Endothelial cell of umbilical vein (primary cell): ENCODE results near the gene HCRT. TPM values are rescaled to one million over a fixed set of nuclear protein-coding genes. Genes with fewer than 3 reads are reported as not detected.
A peak's percentile ranks its signal among the peaks of the same experiment; 100 is the strongest.

Source experiments
- BruUV-seq: library from RNA; stranded (reverse); fragments of 400-500 nt; replicated peaks from 2 replicates; lab custom pipeline; 2021; lab: Mats Ljungman, UMichigan
- CTCF ChIA-PET: fragments of 300-600, 350-600 bp; sonication (Branson Sonifier 250); formaldehyde crosslinking; loops from one replicate; lab custom pipeline; 2021; ENCODE audit warnings: antibody characterized with exemption, inconsistent platforms; lab: Charles Lee
- POLR2A ChIA-PET: fragments of 300-600, 350-600 bp; sonication (Branson Sonifier 250); formaldehyde crosslinking; loops from one replicate; lab custom pipeline; 2021; ENCODE audit warnings: antibody characterized with exemption, inconsistent platforms; lab: Charles Lee
- DNase-seq: peaks from one replicate; pipeline ENCODE4 v3.0.0-alpha.2; 2011; ENCODE audit warnings: low read depth, low spot score
- FAIRE-seq: peaks from 2 replicates; lab custom pipeline; 2011; peaks lifted over from hg19 to GRCh38; lab: Jason Lieb, UNC
- H2AFZ ChIP-seq: 2 replicates; pipeline ENCODE4 v1.6.0; 2012; ENCODE audit warnings: low read depth, low read length, control low read depth, inconsistent platforms
- H3K27ac ChIP-seq: 2 replicates; pipeline ENCODE4 v1.5.1; 2011; ENCODE audit warnings: low read depth, mild to moderate bottlenecking, control low read depth, low read length, moderate library complexity; ENCODE audit not compliant: insufficient read depth
- H3K27me3 ChIP-seq, 2 experiments: 2 replicates each; pipeline versions ENCODE4 v1.6.0 to v1.6.1; 2011; ENCODE audit warnings: low read length in 2 of 2, mixed read lengths in 1 of 2; ENCODE audit not compliant: control insufficient read depth in 2 of 2, insufficient read depth in 2 of 2
- H3K36me3 ChIP-seq, 2 experiments: 2 replicates in 1 of 2; 3 replicates in 1 of 2; pipeline ENCODE4 v1.5.1; 2011; ENCODE audit warnings: low read length in 2 of 2, mild to moderate bottlenecking in 1 of 2, moderate library complexity in 1 of 2; ENCODE audit not compliant: control insufficient read depth in 2 of 2, insufficient read depth in 2 of 2; ENCODE audit errors: extremely low read depth in 1 of 2
- H3K4me1 ChIP-seq: 3 replicates; pipeline ENCODE4 v1.5.1; 2011; ENCODE audit warnings: mild to moderate bottlenecking, low read length; ENCODE audit not compliant: control insufficient read depth, insufficient read depth; ENCODE audit errors: extremely low read depth
- H3K4me2 ChIP-seq: 2 replicates; pipeline ENCODE4 v1.6.1; 2011; ENCODE audit warnings: low read length, control low read depth, mixed read lengths; ENCODE audit not compliant: insufficient read depth
- H3K4me3 ChIP-seq, 3 experiments: fragments of 200-600 bp in 1 of 3; sonication (generic), shearing (Covaris generic) in 1 of 3; replicated peaks in 1 of 3; 2 replicates each; pipeline ENCODE4 v1.5.1; 2011 to 2016; ENCODE audit warnings: control low read depth in 3 of 3, low read length in 3 of 3, mild to moderate bottlenecking in 2 of 3, inconsistent platforms in 1 of 3, low read depth in 1 of 3, moderate library complexity in 1 of 3; ENCODE audit not compliant: insufficient read depth in 1 of 3
- H3K79me2 ChIP-seq: 2 replicates; pipeline ENCODE4 v1.6.0; 2012; ENCODE audit warnings: low read length, inconsistent platforms; ENCODE audit not compliant: control insufficient read depth, insufficient read depth
- H3K9ac ChIP-seq: replicated peaks from 2 replicates; pipeline ENCODE3; 2011; ENCODE audit warnings: low read length, control low read depth; ENCODE audit not compliant: insufficient read depth; ENCODE audit errors: extremely low read depth
- H3K9me1 ChIP-seq: replicated peaks from 3 replicates; pipeline ENCODE4 v1.6.0; 2011; ENCODE audit warnings: mild to moderate bottlenecking, low read length; ENCODE audit not compliant: control insufficient read depth, insufficient read depth; ENCODE audit errors: extremely low read depth
- H3K9me3 ChIP-seq: replicated peaks from 2 replicates; pipeline ENCODE4 v1.5.1; 2012; ENCODE audit warnings: low read length, inconsistent platforms; ENCODE audit not compliant: control insufficient read depth, insufficient read depth
- H4K20me1 ChIP-seq: replicated peaks from 2 replicates; pipeline ENCODE3; 2011; ENCODE audit warnings: mild to moderate bottlenecking, low read length; ENCODE audit not compliant: control insufficient read depth, insufficient read depth; ENCODE audit errors: extremely low read depth
- FOS ChIP-seq: IDR thresholded peaks from 2 replicates; pipeline ENCODE4 v1.6.1; 2011; ENCODE audit warnings: mild to moderate bottlenecking, low read length, moderate library complexity, borderline replicate concordance; ENCODE audit not compliant: insufficient read depth
- JUN ChIP-seq: IDR thresholded peaks from 2 replicates; pipeline ENCODE4 v1.6.1; 2011; ENCODE audit warnings: borderline replicate concordance, low read depth; ENCODE audit not compliant: insufficient read length, insufficient read depth
- MYC ChIP-seq: IDR thresholded peaks from one replicate; pipeline ENCODE4 v1.6.1; 2011; ENCODE audit warnings: mild to moderate bottlenecking, low read depth, low read length
- POLR2A ChIP-seq: IDR thresholded peaks from 2 replicates; pipeline ENCODE4 v1.6.1; 2012; ENCODE audit warnings: low read depth, mild to moderate bottlenecking, control low read depth, low read length
- POLR2AphosphoS5 ChIP-seq: IDR thresholded peaks from 2 replicates; pipeline ENCODE4 v1.6.1; 2012; ENCODE audit warnings: low read depth, mild to moderate bottlenecking, control low read depth, low read length, moderate library complexity; ENCODE audit not compliant: insufficient read depth
- dilution Hi-C: fragments of 300-500 bp; cut with MboI; formaldehyde crosslinking; loops from one replicate; pipeline ENCODE4 v1.15.0; 2019; ENCODE audit warnings: low sequenced_read_pairs; ENCODE audit not compliant: extremely low pct_ligation_motif_present
- intact Hi-C: fragments of 100-400 bp; cut with micrococcal nuclease; formaldehyde crosslinking; loops from one replicate; pipeline ENCODE4 v1.10.0; 2022
- polyA plus RNA-seq, 4 experiments: library from polyadenylated mRNA; depleted of rRNA in 3 of 4; stranded (reverse) in 3 of 4; unstranded in 1 of 4; fragments of >200 nt; gene quantifications; 2 replicates each; pipeline versions ENCODE4 v1.2.1 to v1.2.3, GENCODE V29; 2011 to 2012; ENCODE audit warnings: missing spikeins in 1 of 4
- total RNA-seq: library from RNA; stranded (reverse); gene quantifications from 2 replicates; pipeline ENCODE4 v1.2.3, GENCODE V29; 2021

Gene HCRT
- total and polyA plus RNA-seq, 2 donors (not counting 3 experiments of a cell fraction or from before 2014, with no cell fraction given) = not detected

GRCh38 chr17:42135664-42136653, 49.3 kb downstream of the HCRT start:
- dilution Hi-C loops (no loop called here), intact Hi-C loops (loop anchor here (10.0 kb wide), 2 partner anchors 139 to 389 kb away; partner anchors contain the start of gene STAT5B)
- CTCF ChIA-PET = interaction anchor here (0.7 to 2.2 kb wide), 12 partner anchors 9 to 142 kb away, joined by 3 to 13 read pairs (median 4); partner anchors contain the start of genes DHX58 and KCNH4
- Histone ChIP-seq H3K9me1 (no peaks in the 10 kb centered on the region), H3K27me3 (no peaks in the 10 kb centered on the region), H3K9ac (peak overlapping the region; percentile 4), H2AFZ (no peak overlapping the region), H3K4me2 (peak overlapping the region; percentile 75), H3K4me1 (peaks cover 60% of the 10 kb centered on the region), H3K79me2 (peaks cover 86% of the 10 kb centered on the region), H3K27ac (peak overlapping the region; percentile 45), H3K4me3 (peak overlapping the region in 1 of 3 experiments; percentile 10), H3K9me3 (no peaks in the 10 kb centered on the region), H3K36me3 (peaks cover 0 to 3% of the 10 kb centered on the region in 2 experiments), H4K20me1 (no peaks in the 10 kb centered on the region)
- no TSS peak for BruUV-seq
- TF ChIP-seq FOS (peak; percentile 58), JUN (peak; percentile 56), MYC (no peak), POLR2AphosphoS5 (peak; percentile 82), POLR2A (peak; percentile 23)
- peak; percentile 90 for DNase-seq
- POLR2A ChIA-PET = interaction anchor here (2.0 kb wide), 1 partner anchor 12 kb away, joined by 11 read pairs; no protein-coding TSS in a partner anchor
- peak; percentile 99 for FAIRE-seq
